HEK293 (cell line): Measurements from ENCODE around the gene LRP8.

Experiments used
- CTCF ChIP-seq: fragments of 450-650 bp; formaldehyde crosslinking; IDR thresholded peaks from 2 replicates; pipeline ENCODE4 v1.5.1; 2016; ENCODE audit warnings: missing biosample characterization, missing genetic modification characterization
- ZNF133 ChIP-seq: fragments of 450-650 bp; formaldehyde crosslinking; IDR thresholded peaks from 2 replicates; pipeline ENCODE4 v1.5.1; 2016; ENCODE audit warnings: missing biosample characterization, missing genetic modification characterization
- ZNF146 ChIP-seq: fragments of 450-650 bp; formaldehyde crosslinking; IDR thresholded peaks from 2 replicates; pipeline ENCODE4 v1.5.1; 2016; ENCODE audit warnings: missing biosample characterization, missing genetic modification characterization
- ZNF223 ChIP-seq: fragments of 450-650 bp; formaldehyde crosslinking; IDR thresholded peaks from 2 replicates; pipeline ENCODE4 v1.5.1; 2016; ENCODE audit warnings: missing biosample characterization, missing genetic modification characterization
- ZNF391 ChIP-seq: fragments of 450-650 bp; formaldehyde crosslinking; IDR thresholded peaks from 2 replicates; pipeline ENCODE4 v1.5.1; 2016; ENCODE audit warnings: low read depth, missing biosample characterization, missing genetic modification characterization, borderline replicate concordance
- ZNF513 ChIP-seq: fragments of 450-650 bp; IDR thresholded peaks from 2 replicates; pipeline ENCODE4 v1.5.1; 2018; ENCODE audit warnings: missing biosample characterization, missing genetic modification characterization
- TF ChIP-seq, protein P1 (sequence below): fragments of 450-650 bp; formaldehyde crosslinking; IDR thresholded peaks from 2 replicates; pipeline ENCODE4 v1.5.1; 2016; ENCODE audit warnings: missing biosample characterization, missing genetic modification characterization, low read depth
- TF ChIP-seq, protein P2 (sequence below): fragments of 450-650 bp; formaldehyde crosslinking; IDR thresholded peaks from 2 replicates; pipeline ENCODE4 v1.5.1; 2016; ENCODE audit warnings: missing biosample characterization, missing genetic modification characterization

- TF ChIP-seq ZNF133 (tag by site-specific recombination) (no peak), ZNF223 (tag by site-specific recombination) (no peak), CTCF (no peak), ZNF146 (tag by site-specific recombination) (no peak), ZNF513 (tag by site-specific recombination) (no peak), ZNF391 (tag by site-specific recombination) (no peak)
- TF ChIP-seq, protein P1, sequence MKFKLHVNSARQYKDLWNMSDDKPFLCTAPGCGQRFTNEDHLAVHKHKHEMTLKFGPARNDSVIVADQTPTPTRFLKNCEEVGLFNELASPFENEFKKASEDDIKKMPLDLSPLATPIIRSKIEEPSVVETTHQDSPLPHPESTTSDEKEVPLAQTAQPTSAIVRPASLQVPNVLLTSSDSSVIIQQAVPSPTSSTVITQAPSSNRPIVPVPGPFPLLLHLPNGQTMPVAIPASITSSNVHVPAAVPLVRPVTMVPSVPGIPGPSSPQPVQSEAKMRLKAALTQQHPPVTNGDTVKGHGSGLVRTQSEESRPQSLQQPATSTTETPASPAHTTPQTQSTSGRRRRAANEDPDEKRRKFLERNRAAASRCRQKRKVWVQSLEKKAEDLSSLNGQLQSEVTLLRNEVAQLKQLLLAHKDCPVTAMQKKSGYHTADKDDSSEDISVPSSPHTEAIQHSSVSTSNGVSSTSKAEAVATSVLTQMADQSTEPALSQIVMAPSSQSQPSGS (tag by site-specific recombination), result no peak
- TF ChIP-seq, protein P2, sequence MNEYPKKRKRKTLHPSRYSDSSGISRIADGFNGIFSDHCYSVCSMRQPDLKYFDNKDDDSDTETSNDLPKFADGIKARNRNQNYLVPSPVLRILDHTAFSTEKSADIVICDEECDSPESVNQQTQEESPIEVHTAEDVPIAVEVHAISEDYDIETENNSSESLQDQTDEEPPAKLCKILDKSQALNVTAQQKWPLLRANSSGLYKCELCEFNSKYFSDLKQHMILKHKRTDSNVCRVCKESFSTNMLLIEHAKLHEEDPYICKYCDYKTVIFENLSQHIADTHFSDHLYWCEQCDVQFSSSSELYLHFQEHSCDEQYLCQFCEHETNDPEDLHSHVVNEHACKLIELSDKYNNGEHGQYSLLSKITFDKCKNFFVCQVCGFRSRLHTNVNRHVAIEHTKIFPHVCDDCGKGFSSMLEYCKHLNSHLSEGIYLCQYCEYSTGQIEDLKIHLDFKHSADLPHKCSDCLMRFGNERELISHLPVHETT (tag by site-specific recombination), result no peak
Measured at GRCh38 chr1:53325326-53326087, 2.4 kb downstream of the LRP8 start.
